GM23248 (cell line): ENCODE results near the gene PSD4.

Experiments used
- EZH2 ChIP-seq: fragments of 200-600 bp; sonication (generic); IDR thresholded peaks from 2 replicates; pipeline ENCODE4 v1.6.1; 2018; ENCODE audit warnings: antibody characterized with exemption, mild to moderate bottlenecking; ENCODE audit not compliant: insufficient read depth, poor library complexity, severe bottlenecking
- EZH2phosphoT487 ChIP-seq: fragments of 200-600 bp; sonication (generic); IDR thresholded peaks from 2 replicates; pipeline ENCODE4 v1.6.1; 2018; ENCODE audit warnings: antibody characterized with exemption, moderate library complexity, mild to moderate bottlenecking, low read depth; ENCODE audit not compliant: insufficient read depth

- no peak for TF ChIP-seq EZH2phosphoT487
- no peak for TF ChIP-seq EZH2
Observed at GRCh38 chr2:113124984-113125855, 48.6 kb upstream of the PSD4 start.
